ENCODE measurements around the gene GINS2. TPM values are rescaled to one million over a fixed set of nuclear protein-coding genes. Genes with fewer than 3 reads are reported as not detected.

The GINS2 gene
- total RNA-seq, 1 donor from 2014 or later = 1.1 TPM

GRCh38 chr16:85636234-85636812 lies 52.4 kb downstream of the GINS2 start:
- TF ChIP-seq, protein P1, sequence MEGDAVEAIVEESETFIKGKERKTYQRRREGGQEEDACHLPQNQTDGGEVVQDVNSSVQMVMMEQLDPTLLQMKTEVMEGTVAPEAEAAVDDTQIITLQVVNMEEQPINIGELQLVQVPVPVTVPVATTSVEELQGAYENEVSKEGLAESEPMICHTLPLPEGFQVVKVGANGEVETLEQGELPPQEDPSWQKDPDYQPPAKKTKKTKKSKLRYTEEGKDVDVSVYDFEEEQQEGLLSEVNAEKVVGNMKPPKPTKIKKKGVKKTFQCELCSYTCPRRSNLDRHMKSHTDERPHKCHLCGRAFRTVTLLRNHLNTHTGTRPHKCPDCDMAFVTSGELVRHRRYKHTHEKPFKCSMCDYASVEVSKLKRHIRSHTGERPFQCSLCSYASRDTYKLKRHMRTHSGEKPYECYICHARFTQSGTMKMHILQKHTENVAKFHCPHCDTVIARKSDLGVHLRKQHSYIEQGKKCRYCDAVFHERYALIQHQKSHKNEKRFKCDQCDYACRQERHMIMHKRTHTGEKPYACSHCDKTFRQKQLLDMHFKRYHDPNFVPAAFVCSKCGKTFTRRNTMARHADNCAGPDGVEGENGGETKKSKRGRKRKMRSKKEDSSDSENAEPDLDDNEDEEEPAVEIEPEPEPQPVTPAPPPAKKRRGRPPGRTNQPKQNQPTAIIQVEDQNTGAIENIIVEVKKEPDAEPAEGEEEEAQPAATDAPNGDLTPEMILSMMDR (IDR thresholded peaks at IDR 0.05) = no peak
- ATAC-seq = no peak
- Histone ChIP-seq H3K27ac (no peak overlapping the region), H3K4me1 (peaks cover 17% of the 10 kb centered on the region), H3K36me3 (peaks cover 40% of the 10 kb centered on the region), H3K4me3 (no peak overlapping the region), H3K9me3 (no peaks in the 10 kb centered on the region), H3K27me3 (ENCODE audit: low read depth) (no peaks in the 10 kb centered on the region)
- intact Hi-C loops (cut with DNase I) = no loop called here
- no peak for DNase-seq

- no peak overlapping the region for H3K4me3 ChIP-seq
- ATAC-seq = no peak
- H3K9me3 ChIP-seq = no peaks in the 10 kb centered on the region
- TF ChIP-seq, protein P1 (IDR thresholded peaks at IDR 0.05) = no peak
- H3K27me3 ChIP-seq (ENCODE audit: low read depth) = no peaks in the 10 kb centered on the region
- H3K4me1 ChIP-seq = peaks cover 13% of the 10 kb centered on the region
- no peak for DNase-seq
- no peak overlapping the region for H3K27ac ChIP-seq
- intact Hi-C loops (cut with DNase I) = no loop called here
- peaks cover 34% of the 10 kb centered on the region for H3K36me3 ChIP-seq
These were observed 53.1 kb downstream of the GINS2 start for GRCh38 chr16:85635545-85636140.

DNA sequence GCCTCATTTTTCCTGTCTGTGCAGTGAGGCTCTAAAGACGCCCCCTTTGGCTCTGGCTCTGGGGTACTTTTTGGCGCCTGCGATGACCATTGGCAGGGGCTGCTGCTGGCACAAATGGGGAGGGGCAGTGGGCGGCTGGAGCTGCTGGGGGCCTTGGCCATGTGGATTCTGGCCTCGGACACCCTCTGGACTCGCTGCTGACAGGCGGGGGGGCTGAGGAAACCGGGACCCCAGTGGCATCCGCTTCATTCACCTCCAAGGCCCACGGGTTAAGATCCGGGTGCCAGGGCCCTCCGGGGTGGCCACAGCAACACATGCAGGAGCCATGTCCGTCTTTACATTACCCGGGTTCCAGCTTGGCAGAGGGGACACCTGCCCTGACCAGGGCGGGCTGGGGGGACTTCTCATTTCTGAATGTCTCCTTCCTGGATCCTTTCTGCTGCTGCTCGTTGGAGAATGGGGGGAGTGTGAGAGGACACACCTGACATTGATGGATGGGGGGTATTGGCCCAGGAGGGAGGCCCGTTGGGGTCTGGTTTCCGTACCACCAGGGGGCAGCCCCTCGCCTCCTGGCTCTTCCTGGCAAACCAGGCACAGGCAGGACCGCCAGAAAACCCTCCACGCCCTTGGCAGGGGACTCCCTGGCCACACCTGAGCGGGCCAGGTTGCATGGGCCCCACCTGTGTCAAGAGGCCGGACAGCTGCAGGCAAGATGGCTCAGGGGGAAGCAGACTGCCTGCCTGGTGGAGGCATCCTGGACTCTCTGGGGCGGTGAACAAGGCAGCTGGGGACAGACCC lies 53.8 kb downstream of the GINS2 start:
- Histone ChIP-seq H3K4me1 (peaks cover 13% of the 10 kb centered on the region), H3K9me3 (no peaks in the 10 kb centered on the region), H3K27me3 (ENCODE audit: low read depth) (no peaks in the 10 kb centered on the region), H3K36me3 (peaks cover 27% of the 10 kb centered on the region), H3K4me3 (no peak overlapping the region), H3K27ac (no peak overlapping the region)
- intact Hi-C loops (cut with DNase I) = no loop called here
- DNase-seq (no peak), ATAC-seq (no peak)
- TF ChIP-seq, protein P1 (IDR thresholded peaks at IDR 0.05) = no peak

- H3K4me3 ChIP-seq = no peak overlapping the region
- TF ChIP-seq, protein P1 (IDR thresholded peaks at IDR 0.05) = no peak
- H3K9me3 ChIP-seq = no peaks in the 10 kb centered on the region
- intact Hi-C loops (cut with DNase I) = no loop called here
- ATAC-seq (no peak), DNase-seq (no peak)
- H3K27me3 ChIP-seq (ENCODE audit: low read depth) = no peaks in the 10 kb centered on the region
- H3K4me1 ChIP-seq = peaks cover 13% of the 10 kb centered on the region
- H3K36me3 ChIP-seq = peaks cover 27% of the 10 kb centered on the region
- H3K27ac ChIP-seq = no peak overlapping the region
These were observed 54.9 kb downstream of the GINS2 start for GRCh38 chr16:85633888-85634287.

GRCh38 chr16:85633438-85633743 lies 55.4 kb downstream of the GINS2 start:
- H3K9me3 ChIP-seq = no peaks in the 10 kb centered on the region
- H3K4me3 ChIP-seq = no peak overlapping the region
- ATAC-seq (no peak), DNase-seq (no peak)
- no peak overlapping the region for H3K27ac ChIP-seq
- H3K4me1 ChIP-seq = peaks cover 15% of the 10 kb centered on the region
- peaks cover 27% of the 10 kb centered on the region for H3K36me3 ChIP-seq
- H3K27me3 ChIP-seq (ENCODE audit: low read depth) = no peaks in the 10 kb centered on the region
- intact Hi-C loops (cut with DNase I) = no loop called here
- TF ChIP-seq, protein P1 (IDR thresholded peaks at IDR 0.05) = no peak

Measured in lower lobe of right lung (tissue), 2 donors.